ENCODE measurements around the gene DEAF1. TPM values are rescaled to one million over a fixed set of nuclear protein-coding genes. Genes with fewer than 3 reads are reported as not detected.
A peak's percentile ranks its signal among the peaks of the same experiment; 100 is the strongest.

The DEAF1 gene
- total RNA-seq, 2 experiments from 2014 or later = 68.4 to 79.6 TPM

GRCh38 chr11:686451-687243, 8.4 kb downstream of the DEAF1 start:
- H3K4me3 Mint-ChIP-seq = no peak overlapping the region
- peaks cover 0 to 8% of the 10 kb centered on the region in 2 experiments for H3K9me3 ChIP-seq (ENCODE audit: control insufficient read depth in 1 of 2, insufficient read depth in 1 of 2, low read length in 2 of 2)
- no peak for TF ChIP-seq CTCF (IDR thresholded peaks at IDR 0.05)
- no peak overlapping the region for H3K27ac ChIP-seq (ENCODE audit: low read depth in 1 of 2, low read length in 2 of 2)
- H3K4me3 ChIP-seq (ENCODE audit: low read length) = no peak overlapping the region
- no peaks in the 10 kb centered on the region for H3K27me3 Mint-ChIP-seq
- DNase-seq = no peak
- H3K9me3 Mint-ChIP-seq = no peaks in the 10 kb centered on the region
- H3K27me3 ChIP-seq (ENCODE audit: control insufficient read depth in 1 of 2, insufficient read depth in 2 of 2, low read length in 2 of 2) = no peaks in the 10 kb centered on the region
- no peak for ATAC-seq (ENCODE audit: poor library complexity)
- no peak overlapping the region for H3K27ac Mint-ChIP-seq
- peaks cover 18% of the 10 kb centered on the region for H3K4me1 ChIP-seq (ENCODE audit: insufficient read depth, low read length)
- CTCF ChIA-PET = interaction anchor here (1.3 kb wide), 1 partner anchor 20 kb away, joined by 5 read pairs; no protein-coding TSS in a partner anchor
- H3K4me1 Mint-ChIP-seq (ENCODE audit: low read depth) = peaks cover 14% of the 10 kb centered on the region
- peaks cover 72% of the 10 kb centered on the region for H3K36me3 Mint-ChIP-seq (ENCODE audit: low read depth)
- peaks cover 70% of the 10 kb centered on the region for H3K36me3 ChIP-seq (ENCODE audit: insufficient read depth, low read length)
- intact Hi-C loops (cut with DNase I, micrococcal nuclease) = no loop called here
- POLR2A ChIA-PET = no interaction called here

- H3K36me3 Mint-ChIP-seq (ENCODE audit: low read depth) = peaks cover 80% of the 10 kb centered on the region
- H3K4me1 Mint-ChIP-seq (ENCODE audit: low read depth) = no peaks in the 10 kb centered on the region
- Histone ChIP-seq H3K9me3 (ENCODE audit: control insufficient read depth in 1 of 2, insufficient read depth in 1 of 2, low read length in 2 of 2) (peaks cover 0 to 8% of the 10 kb centered on the region in 2 experiments), H3K27me3 (ENCODE audit: control insufficient read depth in 1 of 2, insufficient read depth in 2 of 2, low read length in 2 of 2) (no peaks in the 10 kb centered on the region), H3K36me3 (ENCODE audit: insufficient read depth, low read length) (peaks cover 57% of the 10 kb centered on the region), H3K4me1 (ENCODE audit: insufficient read depth, low read length) (no peaks in the 10 kb centered on the region), H3K4me3 (ENCODE audit: low read length) (no peak overlapping the region), H3K27ac (ENCODE audit: low read depth in 1 of 2, low read length in 2 of 2) (no peak overlapping the region)
- ChIA-PET POLR2A (no interaction called here), CTCF (no interaction called here)
- intact Hi-C loops (cut with DNase I, micrococcal nuclease) = no loop called here
- no peaks in the 10 kb centered on the region for H3K27me3 Mint-ChIP-seq
- ATAC-seq (ENCODE audit: poor library complexity) (peak; percentile 24), DNase-seq (no peak)
- TF ChIP-seq CTCF (IDR thresholded peaks at IDR 0.05) = no peak
- H3K4me3 Mint-ChIP-seq = no peak overlapping the region
- H3K9me3 Mint-ChIP-seq = no peaks in the 10 kb centered on the region
- H3K27ac Mint-ChIP-seq = no peak overlapping the region
Measured at GRCh38 chr11:680970-681369, 14.1 kb downstream of the DEAF1 start.

GRCh38 chr11:680476-680875, 14.5 kb downstream of the DEAF1 start:
- peaks cover 80% of the 10 kb centered on the region for H3K36me3 Mint-ChIP-seq (ENCODE audit: low read depth)
- Histone ChIP-seq H3K27ac (ENCODE audit: low read depth in 1 of 2, low read length in 2 of 2) (no peak overlapping the region), H3K4me3 (ENCODE audit: low read length) (no peak overlapping the region), H3K4me1 (ENCODE audit: insufficient read depth, low read length) (no peaks in the 10 kb centered on the region), H3K9me3 (ENCODE audit: control insufficient read depth in 1 of 2, insufficient read depth in 1 of 2, low read length in 2 of 2) (peaks cover 0 to 8% of the 10 kb centered on the region in 2 experiments), H3K27me3 (ENCODE audit: control insufficient read depth in 1 of 2, insufficient read depth in 2 of 2, low read length in 2 of 2) (no peaks in the 10 kb centered on the region), H3K36me3 (ENCODE audit: insufficient read depth, low read length) (peaks cover 54% of the 10 kb centered on the region)
- no peak overlapping the region for H3K27ac Mint-ChIP-seq
- ChIA-PET CTCF (no interaction called here), POLR2A (no interaction called here)
- no peaks in the 10 kb centered on the region for H3K9me3 Mint-ChIP-seq
- H3K4me3 Mint-ChIP-seq = no peak overlapping the region
- ATAC-seq (ENCODE audit: poor library complexity) = no peak
- no peak for DNase-seq
- no peaks in the 10 kb centered on the region for H3K4me1 Mint-ChIP-seq (ENCODE audit: low read depth)
- intact Hi-C loops (cut with DNase I, micrococcal nuclease) = no loop called here
- H3K27me3 Mint-ChIP-seq = no peaks in the 10 kb centered on the region
- no peak for TF ChIP-seq CTCF (IDR thresholded peaks at IDR 0.05)

All from CD4-positive, alpha-beta T cell (primary cell).